PC-3 (cell line): ENCODE measurements around the gene IFI44.

Experiments used
- EZH2 ChIP-seq: fragments of 300-600 bp; sonication (generic); IDR thresholded peaks from one replicate; pipeline ENCODE4 v1.6.1; 2017; ENCODE audit warnings: antibody characterized with exemption, mild to moderate bottlenecking, low read length; ENCODE audit not compliant: unreplicated experiment
- EZH2phosphoT487 ChIP-seq: fragments of 300-600 bp; sonication (generic); IDR thresholded peaks from 2 replicates; pipeline ENCODE4 v1.6.1; 2018; ENCODE audit warnings: mild to moderate bottlenecking, antibody characterized with exemption, low read length, borderline replicate concordance
- TF ChIP-seq, protein P1 (sequence below): fragments of 300-600 bp; sonication (generic); conservative IDR thresholded peaks from 2 replicates; pipeline ENCODE4 v1.5.1; 2017; ENCODE audit warnings: antibody characterized with exemption, low read depth, mild to moderate bottlenecking, low read length

DNA sequence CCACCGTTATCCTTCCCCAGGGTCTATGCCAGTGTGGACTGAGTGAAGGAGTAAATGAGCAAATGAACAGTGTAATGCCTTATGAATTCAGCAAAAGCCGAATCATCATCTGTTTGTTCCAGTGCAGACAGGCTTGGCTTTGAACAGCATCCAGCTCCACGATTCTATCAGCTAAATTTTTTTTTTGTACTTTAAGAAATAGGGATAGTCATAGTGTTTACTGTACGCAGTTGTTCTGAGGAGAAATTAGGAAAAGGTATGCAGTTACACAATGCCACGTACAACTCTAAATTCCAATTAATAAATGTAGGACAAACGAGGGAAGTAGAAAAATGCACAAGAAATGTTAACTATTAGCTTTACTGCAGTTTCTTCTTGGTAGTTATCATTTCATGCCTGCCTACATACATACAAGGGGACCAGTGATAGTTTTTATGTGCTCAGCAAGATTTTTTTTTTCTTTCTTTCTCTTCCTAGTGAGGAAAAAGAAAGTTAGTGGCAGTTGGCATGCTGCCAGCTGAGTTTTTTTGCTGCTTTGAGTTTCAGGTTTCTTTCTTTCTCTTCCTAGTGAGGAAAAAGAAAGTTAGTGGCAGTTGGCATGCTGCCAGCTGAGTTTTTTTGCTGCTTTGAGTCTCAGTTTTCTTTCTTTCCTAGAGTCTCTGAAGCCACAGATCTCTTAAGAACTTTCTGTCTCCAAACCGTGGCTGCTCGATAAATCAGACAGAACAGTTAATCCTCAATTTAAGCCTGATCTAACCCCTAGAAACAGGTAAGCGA, 29.6 kb upstream of the IFI44 start, which contains the start of gene IFI44L:
- TF ChIP-seq, protein P1, sequence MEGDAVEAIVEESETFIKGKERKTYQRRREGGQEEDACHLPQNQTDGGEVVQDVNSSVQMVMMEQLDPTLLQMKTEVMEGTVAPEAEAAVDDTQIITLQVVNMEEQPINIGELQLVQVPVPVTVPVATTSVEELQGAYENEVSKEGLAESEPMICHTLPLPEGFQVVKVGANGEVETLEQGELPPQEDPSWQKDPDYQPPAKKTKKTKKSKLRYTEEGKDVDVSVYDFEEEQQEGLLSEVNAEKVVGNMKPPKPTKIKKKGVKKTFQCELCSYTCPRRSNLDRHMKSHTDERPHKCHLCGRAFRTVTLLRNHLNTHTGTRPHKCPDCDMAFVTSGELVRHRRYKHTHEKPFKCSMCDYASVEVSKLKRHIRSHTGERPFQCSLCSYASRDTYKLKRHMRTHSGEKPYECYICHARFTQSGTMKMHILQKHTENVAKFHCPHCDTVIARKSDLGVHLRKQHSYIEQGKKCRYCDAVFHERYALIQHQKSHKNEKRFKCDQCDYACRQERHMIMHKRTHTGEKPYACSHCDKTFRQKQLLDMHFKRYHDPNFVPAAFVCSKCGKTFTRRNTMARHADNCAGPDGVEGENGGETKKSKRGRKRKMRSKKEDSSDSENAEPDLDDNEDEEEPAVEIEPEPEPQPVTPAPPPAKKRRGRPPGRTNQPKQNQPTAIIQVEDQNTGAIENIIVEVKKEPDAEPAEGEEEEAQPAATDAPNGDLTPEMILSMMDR: no peak
- no peak for TF ChIP-seq EZH2
- no peak for TF ChIP-seq EZH2phosphoT487
